Ectodermal cell (in vitro differentiated cells): Measurements from ENCODE around the gene SYDE2.
"Not testable (repeated sequence)": the region's sequence is repeated elsewhere in the genome, so short reads cannot be mapped to it uniquely, and the experiment has no call there.

Experiments used
- H3K27ac ChIP-seq: 2 replicates; pipeline ENCODE4 v1.7.0; 2013; ENCODE audit warnings: mild to moderate bottlenecking, low read depth, low read length; ENCODE audit not compliant: insufficient read depth, poor library complexity, severe bottlenecking
- H3K27me3 ChIP-seq: 2 replicates; pipeline ENCODE4 v1.7.0; 2013; ENCODE audit warnings: mild to moderate bottlenecking, low read length; ENCODE audit not compliant: insufficient read depth, control insufficient read depth, poor library complexity, severe bottlenecking
- H3K36me3 ChIP-seq: one replicate; pipeline ENCODE4 v1.7.0; 2013; ENCODE audit warnings: low read length; ENCODE audit not compliant: control insufficient read depth, insufficient read depth
- H3K4me1 ChIP-seq: one replicate; pipeline ENCODE4 v1.7.0; 2013; ENCODE audit warnings: low read length; ENCODE audit not compliant: control insufficient read depth, insufficient read depth
- H3K4me3 ChIP-seq: 2 replicates; pipeline ENCODE4 v1.7.0; 2013; ENCODE audit warnings: low read depth, low read length, control low read depth; ENCODE audit not compliant: insufficient read depth
- H3K9me3 ChIP-seq: 2 replicates; pipeline ENCODE4 v1.7.0; 2013; ENCODE audit warnings: mild to moderate bottlenecking, low read length, moderate library complexity; ENCODE audit not compliant: control insufficient read depth
- WGBS, 2 experiments: methylation state at CpG; one replicate each; pipeline ENCODE4 v1.1.7; 2013; ENCODE audit warnings: missing lambda C conversion rate in 2 of 2; 5-methylcytosine and 5-hydroxymethylcytosine counted together

The SYDE2 gene

DNA sequence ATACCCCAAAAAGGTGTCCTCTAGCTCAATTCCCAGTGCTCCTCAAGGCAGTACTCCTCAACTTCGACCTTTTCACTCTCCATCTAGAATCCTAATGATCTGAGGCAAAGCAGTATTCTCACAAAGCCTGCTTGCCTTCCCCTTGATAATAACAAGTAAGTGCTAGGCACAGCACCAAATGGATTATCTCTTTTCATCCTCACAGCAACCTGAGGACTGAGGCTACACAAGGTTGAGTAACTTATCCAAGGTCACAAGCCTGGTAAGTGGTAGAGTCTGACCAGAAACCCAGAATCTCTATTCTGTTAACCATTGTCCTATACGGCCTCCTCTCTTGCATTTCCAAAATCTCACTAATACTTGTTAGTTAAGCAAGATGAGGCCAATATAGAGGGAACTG is 5.1 kb downstream of the SYDE2 start:
- WGBS, 2 experiments = 84 to 88% methylated on average over 1 of the region's 2 CpGs
- no peak overlapping the region for H3K4me3 ChIP-seq
- no peaks in the 10 kb centered on the region for H3K9me3 ChIP-seq
- H3K27me3 ChIP-seq = peaks cover 5% of the 10 kb centered on the region
- H3K4me1 ChIP-seq = peaks cover 3% of the 10 kb centered on the region
- no peak overlapping the region for H3K27ac ChIP-seq
- H3K36me3 ChIP-seq = peaks cover 5% of the 10 kb centered on the region

DNA sequence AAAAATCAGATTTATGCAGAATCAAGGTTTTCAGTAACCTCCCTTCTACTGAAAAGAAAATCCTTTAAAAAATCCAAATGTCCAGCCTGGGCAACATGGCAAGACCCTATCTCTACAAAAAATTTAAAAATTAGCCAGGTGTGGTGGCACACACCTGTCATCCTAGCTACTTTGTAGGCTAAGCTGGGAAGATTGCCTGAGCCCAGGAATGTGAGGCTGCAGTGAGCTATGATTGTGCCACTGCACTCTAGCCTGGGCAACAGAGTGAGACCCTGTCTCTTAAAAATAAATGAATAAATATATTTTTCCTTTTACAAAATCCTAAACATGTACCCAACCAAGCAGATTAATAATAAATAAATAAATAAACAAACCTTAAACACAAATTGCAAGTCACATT is 8.7 kb downstream of the SYDE2 start:
- peaks cover 16% of the 10 kb centered on the region for H3K36me3 ChIP-seq
- not testable (repeated sequence) for H3K9me3 ChIP-seq, H3K4me1 ChIP-seq, H3K27ac ChIP-seq, H3K4me3 ChIP-seq, H3K27me3 ChIP-seq

DNA sequence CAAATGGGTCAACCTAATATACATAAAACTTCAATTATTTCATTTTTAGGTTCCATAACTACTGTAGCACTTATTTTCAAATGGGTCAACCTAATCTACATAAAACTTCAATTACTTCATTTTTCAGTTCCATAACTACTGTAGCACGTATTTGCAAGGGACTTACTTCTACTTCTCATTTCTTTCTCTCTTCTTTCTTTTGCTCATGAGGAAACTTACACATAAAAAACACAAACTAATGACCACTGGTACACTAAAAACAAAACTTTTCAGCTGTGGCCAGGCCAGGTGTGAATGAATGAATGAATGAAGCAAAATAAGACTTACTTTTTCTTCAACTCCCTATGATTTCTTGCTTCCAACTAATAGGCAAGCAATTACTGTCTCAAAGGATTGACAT is 11.7 kb downstream of the SYDE2 start:
- Histone ChIP-seq H3K4me3 (no peak overlapping the region), H3K36me3 (peaks cover 14% of the 10 kb centered on the region), H3K27me3 (no peaks in the 10 kb centered on the region), H3K27ac (no peak overlapping the region), H3K4me1 (no peaks in the 10 kb centered on the region), H3K9me3 (no peaks in the 10 kb centered on the region)
- WGBS, 2 experiments = 85 to 89% methylated on average over 1 of the region's 1 CpG

DNA sequence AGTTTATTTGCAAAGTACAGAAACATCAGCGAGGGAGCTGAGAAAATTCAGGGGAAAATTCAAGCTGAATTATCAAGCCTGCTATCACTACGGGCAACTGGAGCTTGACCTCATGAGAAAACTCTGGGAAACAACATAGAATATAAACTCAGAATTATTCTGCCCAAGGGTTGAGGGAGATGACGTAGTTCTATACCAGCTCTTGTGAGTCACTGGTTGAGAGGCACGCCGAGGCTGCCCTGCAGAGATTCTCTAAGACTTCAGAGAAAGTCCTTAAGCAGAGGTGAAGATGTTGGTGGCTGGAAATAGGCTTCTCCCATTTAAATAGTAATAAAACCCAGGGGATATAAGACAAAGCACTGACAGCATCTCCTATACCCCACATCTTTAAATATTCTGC is 12.3 kb downstream of the SYDE2 start:
- H3K27me3 ChIP-seq = no peaks in the 10 kb centered on the region
- H3K27ac ChIP-seq = no peak overlapping the region
- H3K36me3 ChIP-seq = peaks cover 14% of the 10 kb centered on the region
- H3K9me3 ChIP-seq = no peaks in the 10 kb centered on the region
- no peaks in the 10 kb centered on the region for H3K4me1 ChIP-seq
- no peak overlapping the region for H3K4me3 ChIP-seq
- WGBS, 2 experiments = 94 to 97% methylated on average over 5 of the region's 5 CpGs

DNA sequence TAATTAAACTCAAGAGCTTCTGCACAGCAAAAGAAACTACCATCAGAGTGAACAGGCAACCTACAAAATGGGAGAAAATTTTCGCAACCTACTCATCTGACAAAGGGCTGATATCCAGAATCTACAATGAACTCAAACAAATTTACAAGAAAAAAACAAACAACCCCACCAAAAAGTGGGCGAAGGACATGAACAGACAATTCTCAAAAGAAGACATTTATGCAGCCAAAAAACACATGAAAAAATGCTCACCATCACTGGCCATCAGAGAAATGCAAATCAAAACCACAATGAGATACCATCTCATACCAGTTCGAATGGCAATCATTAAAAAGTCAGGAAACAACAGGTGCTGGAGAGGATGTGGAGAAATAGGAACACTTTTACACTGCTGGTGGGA is 13.8 kb downstream of the SYDE2 start:
- peaks cover 17% of the 10 kb centered on the region for H3K36me3 ChIP-seq
- not testable (repeated sequence) for H3K27ac ChIP-seq, H3K4me3 ChIP-seq, H3K9me3 ChIP-seq, H3K27me3 ChIP-seq, H3K4me1 ChIP-seq
- WGBS, 2 experiments = 89 to 93% methylated on average over 1 of the region's 3 CpGs

DNA sequence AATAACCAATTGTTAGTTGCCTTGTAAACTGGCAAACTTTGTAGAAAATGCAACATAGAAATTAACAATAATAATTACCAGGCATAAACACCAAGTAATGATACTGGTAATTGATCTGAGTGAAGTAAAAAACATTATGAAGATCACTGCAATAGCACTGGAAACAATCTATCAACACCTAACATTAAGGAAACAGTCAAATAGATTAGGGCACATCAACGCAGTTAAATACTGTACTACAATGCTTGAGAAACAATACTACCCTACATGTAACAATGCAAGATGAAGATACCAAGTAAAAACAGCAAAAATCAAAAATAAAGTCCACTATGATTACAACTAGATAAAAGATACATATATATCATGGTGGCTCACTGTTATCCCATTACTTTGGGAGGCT is 16.6 kb downstream of the SYDE2 start:
- Histone ChIP-seq H3K27ac (no peak overlapping the region), H3K9me3 (no peaks in the 10 kb centered on the region), H3K4me3 (no peak overlapping the region), H3K4me1 (no peaks in the 10 kb centered on the region), H3K36me3 (peaks cover 12% of the 10 kb centered on the region), H3K27me3 (no peaks in the 10 kb centered on the region)
- WGBS, 2 experiments = 84% methylated on average over 1 of the region's 1 CpG; no CpG with 5 or more reads in 1 of the 2 experiments

DNA sequence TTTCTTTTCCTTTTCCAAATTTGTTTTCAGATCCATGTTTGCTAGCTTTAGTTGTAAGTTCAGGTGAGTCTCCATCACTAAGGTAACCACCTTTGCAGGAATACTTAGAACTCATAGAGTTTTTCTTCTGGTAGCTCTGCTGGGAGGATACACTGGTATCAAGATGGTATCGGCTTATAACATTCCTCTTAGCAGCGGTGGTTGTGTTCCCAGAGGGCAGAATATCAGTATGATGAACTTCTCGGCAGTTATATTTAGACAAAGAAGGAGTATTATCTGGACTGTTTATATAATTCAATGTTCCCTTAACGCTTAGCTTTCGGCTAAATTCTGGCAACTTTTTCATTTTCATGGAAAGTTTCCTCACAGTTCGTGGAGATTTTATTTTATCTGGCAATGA is 18.1 kb downstream of the SYDE2 start:
- Histone ChIP-seq H3K9me3 (no peaks in the 10 kb centered on the region), H3K27me3 (no peaks in the 10 kb centered on the region), H3K4me1 (no peaks in the 10 kb centered on the region), H3K27ac (no peak overlapping the region), H3K4me3 (no peak overlapping the region), H3K36me3 (peaks cover 7% of the 10 kb centered on the region)
- 96 to 99% methylated on average over 6 of the region's 6 CpGs for WGBS, 2 experiments

DNA sequence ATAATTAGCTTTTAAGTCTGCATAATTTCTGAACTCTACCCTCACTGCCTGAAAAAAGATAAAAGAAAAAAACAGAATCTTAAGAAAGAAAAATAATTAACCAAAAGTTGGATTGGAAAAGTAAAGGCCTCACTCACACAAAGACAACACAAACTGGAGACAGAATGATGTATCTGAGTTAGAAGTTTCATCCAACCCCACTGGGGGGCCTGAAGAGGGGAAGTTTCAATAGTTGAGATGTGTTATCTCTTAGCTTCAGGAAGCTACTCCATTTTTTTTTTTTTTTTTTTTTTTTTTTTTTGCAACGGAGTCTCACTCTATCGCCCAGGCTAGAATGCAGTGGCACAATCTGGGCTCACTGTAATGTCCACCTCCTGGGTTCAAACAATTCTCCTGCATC is 19.9 kb downstream of the SYDE2 start:
- no peaks in the 10 kb centered on the region for H3K9me3 ChIP-seq
- H3K27me3 ChIP-seq = no peaks in the 10 kb centered on the region
- H3K27ac ChIP-seq = no peak overlapping the region
- H3K4me3 ChIP-seq = no peak overlapping the region
- WGBS, 2 experiments = 94 to 98% methylated on average over 2 of the region's 2 CpGs
- peaks cover 7% of the 10 kb centered on the region for H3K36me3 ChIP-seq
- H3K4me1 ChIP-seq = no peaks in the 10 kb centered on the region

DNA sequence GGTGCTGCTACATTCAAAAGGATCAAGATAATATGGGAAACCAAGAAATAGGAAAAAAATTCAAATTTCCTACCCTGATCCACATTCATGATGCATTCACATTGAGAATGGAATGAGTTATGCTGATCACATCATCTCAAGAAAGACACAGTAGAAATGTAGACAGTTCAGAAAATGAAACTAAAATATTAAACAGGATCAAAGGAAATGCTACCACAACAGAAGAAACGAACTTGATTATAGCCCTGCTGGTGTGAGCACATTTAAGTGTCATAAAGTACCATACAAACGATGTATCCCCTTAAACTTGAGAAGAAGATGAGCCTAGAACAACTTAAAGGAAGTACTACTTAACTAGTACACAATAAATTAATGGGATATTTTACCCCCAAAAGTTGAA is 21.3 kb downstream of the SYDE2 start:
- Histone ChIP-seq H3K36me3 (peaks cover 5% of the 10 kb centered on the region), H3K4me1 (no peaks in the 10 kb centered on the region), H3K4me3 (no peak overlapping the region), H3K27ac (no peak overlapping the region), H3K27me3 (no peaks in the 10 kb centered on the region), H3K9me3 (no peaks in the 10 kb centered on the region)
- WGBS, 2 experiments = 86 to 98% methylated on average over 2 of the region's 2 CpGs

DNA sequence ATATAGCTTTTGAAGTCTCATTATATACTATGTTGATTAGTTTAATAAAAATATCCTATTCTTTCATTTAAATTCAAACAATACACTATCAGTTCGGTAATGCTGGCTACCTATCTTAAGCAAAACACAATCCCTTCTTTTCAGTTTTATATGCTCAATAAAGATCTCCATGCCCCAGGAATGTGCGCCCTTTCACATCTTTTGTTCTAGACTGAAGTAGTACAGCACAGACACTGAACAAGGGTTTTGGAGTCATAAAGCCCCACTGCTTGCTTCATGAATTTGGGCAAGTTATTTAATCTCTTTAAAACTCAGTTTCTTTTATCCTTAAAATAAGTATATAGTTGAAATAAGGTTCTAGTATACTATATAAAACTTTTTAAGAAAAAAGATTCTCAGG is 22.4 kb downstream of the SYDE2 start:
- no peak overlapping the region for H3K27ac ChIP-seq
- no peaks in the 10 kb centered on the region for H3K27me3 ChIP-seq
- 69 to 77% methylated on average over 2 of the region's 2 CpGs for WGBS, 2 experiments
- peaks cover 4% of the 10 kb centered on the region for H3K36me3 ChIP-seq
- H3K9me3 ChIP-seq = no peaks in the 10 kb centered on the region
- H3K4me3 ChIP-seq = no peak overlapping the region
- no peaks in the 10 kb centered on the region for H3K4me1 ChIP-seq

DNA sequence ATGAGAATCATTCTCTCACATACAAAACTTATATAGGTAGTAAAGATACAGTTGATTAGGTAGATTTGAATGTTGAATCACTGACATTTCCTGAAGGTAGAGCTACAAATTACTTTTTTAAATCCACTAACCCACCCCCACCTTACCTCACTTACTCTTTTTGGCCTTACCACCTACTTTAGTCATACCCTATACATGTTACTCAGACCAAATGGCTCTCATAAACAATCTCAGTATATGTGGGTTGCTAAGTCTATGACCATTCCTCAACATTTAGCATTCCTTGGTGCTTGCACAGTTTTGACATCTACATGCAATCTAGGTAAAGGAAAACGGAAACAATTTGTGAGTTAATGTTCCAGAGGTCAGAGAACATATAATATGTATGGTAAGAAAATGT is 26.3 kb downstream of the SYDE2 start:
- Histone ChIP-seq H3K9me3 (no peaks in the 10 kb centered on the region), H3K27ac (no peak overlapping the region), H3K27me3 (no peaks in the 10 kb centered on the region), H3K36me3 (no peaks in the 10 kb centered on the region), H3K4me1 (no peaks in the 10 kb centered on the region), H3K4me3 (no peak overlapping the region)
- 83 to 100% methylated on average over 1 of the region's 1 CpG for WGBS, 2 experiments
